Endothelial cell of umbilical vein (primary cell): Measurements from ENCODE around the gene AKNA. TPM values are rescaled to one million over a fixed set of nuclear protein-coding genes. Genes with fewer than 3 reads are reported as not detected.

Source experiments
- BruUV-seq: library from RNA; stranded (reverse); fragments of 400-500 nt; replicated peaks from 2 replicates; lab custom pipeline; 2021; lab: Mats Ljungman, UMichigan
- CTCF ChIA-PET: fragments of 300-600, 350-600 bp; sonication (Branson Sonifier 250); formaldehyde crosslinking; loops from one replicate; lab custom pipeline; 2021; ENCODE audit warnings: antibody characterized with exemption, inconsistent platforms; lab: Charles Lee
- POLR2A ChIA-PET: fragments of 300-600, 350-600 bp; sonication (Branson Sonifier 250); formaldehyde crosslinking; loops from one replicate; lab custom pipeline; 2021; ENCODE audit warnings: antibody characterized with exemption, inconsistent platforms; lab: Charles Lee
- DNase-seq: peaks from one replicate; pipeline ENCODE4 v3.0.0-alpha.2; 2011; ENCODE audit warnings: low read depth, low spot score
- FAIRE-seq: peaks from 2 replicates; lab custom pipeline; 2011; peaks lifted over from hg19 to GRCh38; lab: Jason Lieb, UNC
- H2AFZ ChIP-seq: 2 replicates; pipeline ENCODE4 v1.6.0; 2012; ENCODE audit warnings: low read depth, low read length, control low read depth, inconsistent platforms
- H3K27ac ChIP-seq: 2 replicates; pipeline ENCODE4 v1.5.1; 2011; ENCODE audit warnings: low read depth, mild to moderate bottlenecking, control low read depth, low read length, moderate library complexity; ENCODE audit not compliant: insufficient read depth
- H3K27me3 ChIP-seq, 2 experiments: 2 replicates each; pipeline versions ENCODE4 v1.6.0 to v1.6.1; 2011; ENCODE audit warnings: low read length in 2 of 2, mixed read lengths in 1 of 2; ENCODE audit not compliant: control insufficient read depth in 2 of 2, insufficient read depth in 2 of 2
- H3K36me3 ChIP-seq, 2 experiments: 2 replicates in 1 of 2; 3 replicates in 1 of 2; pipeline ENCODE4 v1.5.1; 2011; ENCODE audit warnings: low read length in 2 of 2, mild to moderate bottlenecking in 1 of 2, moderate library complexity in 1 of 2; ENCODE audit not compliant: control insufficient read depth in 2 of 2, insufficient read depth in 2 of 2; ENCODE audit errors: extremely low read depth in 1 of 2
- H3K4me1 ChIP-seq: 3 replicates; pipeline ENCODE4 v1.5.1; 2011; ENCODE audit warnings: mild to moderate bottlenecking, low read length; ENCODE audit not compliant: control insufficient read depth, insufficient read depth; ENCODE audit errors: extremely low read depth
- H3K4me2 ChIP-seq: 2 replicates; pipeline ENCODE4 v1.6.1; 2011; ENCODE audit warnings: low read length, control low read depth, mixed read lengths; ENCODE audit not compliant: insufficient read depth
- H3K4me3 ChIP-seq, 3 experiments: fragments of 200-600 bp in 1 of 3; sonication (generic), shearing (Covaris generic) in 1 of 3; replicated peaks in 1 of 3; 2 replicates each; pipeline ENCODE4 v1.5.1; 2011 to 2016; ENCODE audit warnings: control low read depth in 3 of 3, low read length in 3 of 3, mild to moderate bottlenecking in 2 of 3, inconsistent platforms in 1 of 3, low read depth in 1 of 3, moderate library complexity in 1 of 3; ENCODE audit not compliant: insufficient read depth in 1 of 3
- H3K79me2 ChIP-seq: 2 replicates; pipeline ENCODE4 v1.6.0; 2012; ENCODE audit warnings: low read length, inconsistent platforms; ENCODE audit not compliant: control insufficient read depth, insufficient read depth
- H3K9ac ChIP-seq: replicated peaks from 2 replicates; pipeline ENCODE3; 2011; ENCODE audit warnings: low read length, control low read depth; ENCODE audit not compliant: insufficient read depth; ENCODE audit errors: extremely low read depth
- H3K9me1 ChIP-seq: replicated peaks from 3 replicates; pipeline ENCODE4 v1.6.0; 2011; ENCODE audit warnings: mild to moderate bottlenecking, low read length; ENCODE audit not compliant: control insufficient read depth, insufficient read depth; ENCODE audit errors: extremely low read depth
- H3K9me3 ChIP-seq: replicated peaks from 2 replicates; pipeline ENCODE4 v1.5.1; 2012; ENCODE audit warnings: low read length, inconsistent platforms; ENCODE audit not compliant: control insufficient read depth, insufficient read depth
- H4K20me1 ChIP-seq: replicated peaks from 2 replicates; pipeline ENCODE3; 2011; ENCODE audit warnings: mild to moderate bottlenecking, low read length; ENCODE audit not compliant: control insufficient read depth, insufficient read depth; ENCODE audit errors: extremely low read depth
- EZH2 ChIP-seq: IDR thresholded peaks from 2 replicates; pipeline ENCODE4 v1.6.1; 2012; ENCODE audit warnings: borderline replicate concordance, low read depth, mild to moderate bottlenecking, moderate library complexity, low read length, inconsistent platforms; ENCODE audit not compliant: severe bottlenecking
- GATA2 ChIP-seq: IDR thresholded peaks from 2 replicates; pipeline ENCODE4 v1.7.0; 2011; ENCODE audit warnings: low read depth, mild to moderate bottlenecking, moderate library complexity, mixed read lengths, low read length; ENCODE audit not compliant: insufficient read length, insufficient read depth
- JUN ChIP-seq: IDR thresholded peaks from 2 replicates; pipeline ENCODE4 v1.6.1; 2011; ENCODE audit warnings: borderline replicate concordance, low read depth; ENCODE audit not compliant: insufficient read length, insufficient read depth
- MYC ChIP-seq: IDR thresholded peaks from one replicate; pipeline ENCODE4 v1.6.1; 2011; ENCODE audit warnings: mild to moderate bottlenecking, low read depth, low read length
- POLR2A ChIP-seq: IDR thresholded peaks from 2 replicates; pipeline ENCODE4 v1.6.1; 2012; ENCODE audit warnings: low read depth, mild to moderate bottlenecking, control low read depth, low read length
- POLR2AphosphoS5 ChIP-seq: IDR thresholded peaks from 2 replicates; pipeline ENCODE4 v1.6.1; 2012; ENCODE audit warnings: low read depth, mild to moderate bottlenecking, control low read depth, low read length, moderate library complexity; ENCODE audit not compliant: insufficient read depth
- dilution Hi-C: fragments of 300-500 bp; cut with MboI; formaldehyde crosslinking; loops from one replicate; pipeline ENCODE4 v1.15.0; 2019; ENCODE audit warnings: low sequenced_read_pairs; ENCODE audit not compliant: extremely low pct_ligation_motif_present
- intact Hi-C: fragments of 100-400 bp; cut with micrococcal nuclease; formaldehyde crosslinking; loops from one replicate; pipeline ENCODE4 v1.10.0; 2022
- polyA plus RNA-seq, 4 experiments: library from polyadenylated mRNA; depleted of rRNA in 3 of 4; stranded (reverse) in 3 of 4; unstranded in 1 of 4; fragments of >200 nt; gene quantifications; 2 replicates each; pipeline versions ENCODE4 v1.2.1 to v1.2.3, GENCODE V29; 2011 to 2012; ENCODE audit warnings: missing spikeins in 1 of 4
- total RNA-seq: library from RNA; stranded (reverse); gene quantifications from 2 replicates; pipeline ENCODE4 v1.2.3, GENCODE V29; 2021
- TF ChIP-seq, protein P1 (sequence below), 2 donors: IDR thresholded peaks; 1 replicate in 1 of 2; 2 replicates in 1 of 2; pipeline ENCODE4 v1.5.1; 2011; ENCODE audit warnings: low read length in 2 of 2, mild to moderate bottlenecking in 2 of 2, moderate library complexity in 2 of 2, control low read depth in 1 of 2, inconsistent platforms in 1 of 2, low read depth in 1 of 2; ENCODE audit not compliant: insufficient read depth in 1 of 2; ENCODE audit errors: extremely low read depth in 1 of 2
- TF ChIP-seq, protein P2 (sequence below): IDR thresholded peaks from 2 replicates; pipeline ENCODE4 v1.6.1; 2011; ENCODE audit not compliant: insufficient read depth, insufficient read length

AKNA gene
- total and polyA plus RNA-seq, 2 donors (not counting 3 experiments of a cell fraction or from before 2014, with no cell fraction given): 11.3 to 22.4 TPM

GRCh38 chr9:114392749-114393112 is 4.9 kb upstream of the AKNA start:
- no peaks in the 10 kb centered on the region for H3K79me2 ChIP-seq
- CTCF ChIA-PET: interaction anchor here (0.9 to 1.3 kb wide), 2 partner anchors 13 to 16 kb away, joined by 3 read pairs; no protein-coding TSS in a partner anchor
- TF ChIP-seq GATA2 (no peak), POLR2A (no peak), MYC (no peak), EZH2 (no peak)
- TF ChIP-seq, protein P1, sequence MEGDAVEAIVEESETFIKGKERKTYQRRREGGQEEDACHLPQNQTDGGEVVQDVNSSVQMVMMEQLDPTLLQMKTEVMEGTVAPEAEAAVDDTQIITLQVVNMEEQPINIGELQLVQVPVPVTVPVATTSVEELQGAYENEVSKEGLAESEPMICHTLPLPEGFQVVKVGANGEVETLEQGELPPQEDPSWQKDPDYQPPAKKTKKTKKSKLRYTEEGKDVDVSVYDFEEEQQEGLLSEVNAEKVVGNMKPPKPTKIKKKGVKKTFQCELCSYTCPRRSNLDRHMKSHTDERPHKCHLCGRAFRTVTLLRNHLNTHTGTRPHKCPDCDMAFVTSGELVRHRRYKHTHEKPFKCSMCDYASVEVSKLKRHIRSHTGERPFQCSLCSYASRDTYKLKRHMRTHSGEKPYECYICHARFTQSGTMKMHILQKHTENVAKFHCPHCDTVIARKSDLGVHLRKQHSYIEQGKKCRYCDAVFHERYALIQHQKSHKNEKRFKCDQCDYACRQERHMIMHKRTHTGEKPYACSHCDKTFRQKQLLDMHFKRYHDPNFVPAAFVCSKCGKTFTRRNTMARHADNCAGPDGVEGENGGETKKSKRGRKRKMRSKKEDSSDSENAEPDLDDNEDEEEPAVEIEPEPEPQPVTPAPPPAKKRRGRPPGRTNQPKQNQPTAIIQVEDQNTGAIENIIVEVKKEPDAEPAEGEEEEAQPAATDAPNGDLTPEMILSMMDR (IDR thresholded peaks at IDR 0.05; ENCODE audit: extremely low read depth in 1 of 2, insufficient read depth in 1 of 2, low read depth in 1 of 2, low read length in 2 of 2): no peak
- TF ChIP-seq, protein P2, sequence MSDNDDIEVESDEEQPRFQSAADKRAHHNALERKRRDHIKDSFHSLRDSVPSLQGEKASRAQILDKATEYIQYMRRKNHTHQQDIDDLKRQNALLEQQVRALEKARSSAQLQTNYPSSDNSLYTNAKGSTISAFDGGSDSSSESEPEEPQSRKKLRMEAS: no peak
- dilution Hi-C loops (no loop called here), intact Hi-C loops (no loop called here)
- no peak for FAIRE-seq
- H3K36me3 ChIP-seq: no peaks in the 10 kb centered on the region
- no peaks in the 10 kb centered on the region for H3K27me3 ChIP-seq
- no peak overlapping the region for H3K9ac ChIP-seq
- H2AFZ ChIP-seq: no peak overlapping the region
- no peaks in the 10 kb centered on the region for H3K9me3 ChIP-seq
- no peak overlapping the region for H3K4me3 ChIP-seq
- POLR2A ChIA-PET: no interaction called here
- no peak overlapping the region for H3K4me2 ChIP-seq
- H4K20me1 ChIP-seq: no peaks in the 10 kb centered on the region
- no peaks in the 10 kb centered on the region for H3K9me1 ChIP-seq
- DNase-seq: no peak
- H3K4me1 ChIP-seq: peaks cover 7% of the 10 kb centered on the region
- H3K27ac ChIP-seq: no peak overlapping the region
- BruUV-seq: no TSS peak

- dilution Hi-C loops: no loop called here
- ChIA-PET POLR2A (no interaction called here), CTCF (interaction anchor here (1.1 to 1.5 kb wide), 2 partner anchors 15 to 288 kb away, joined by 3 to 5 read pairs; no protein-coding TSS in a partner anchor)
- Histone ChIP-seq H3K9me1 (no peaks in the 10 kb centered on the region), H3K27me3 (no peaks in the 10 kb centered on the region), H4K20me1 (no peaks in the 10 kb centered on the region), H3K27ac (no peak overlapping the region), H3K4me2 (no peak overlapping the region), H3K9ac (no peak overlapping the region), H3K4me3 (no peak overlapping the region), H3K4me1 (peaks cover 23% of the 10 kb centered on the region), H3K9me3 (no peaks in the 10 kb centered on the region), H3K79me2 (peaks cover 6% of the 10 kb centered on the region), H3K36me3 (no peaks in the 10 kb centered on the region), H2AFZ (no peak overlapping the region)
- BruUV-seq: no TSS peak
- TF ChIP-seq POLR2AphosphoS5: no peak
- TF ChIP-seq, protein P1 (IDR thresholded peaks at IDR 0.05; ENCODE audit: extremely low read depth in 1 of 2, insufficient read depth in 1 of 2, low read depth in 1 of 2, low read length in 2 of 2): no peak
- no peak for TF ChIP-seq JUN
- DNase-seq (no peak), FAIRE-seq (no peak)
- intact Hi-C loops: no loop called here
Observed at GRCh38 chr9:114390952-114391351, 3.2 kb upstream of the AKNA start.
